NOMO-1 treated with dmso at 0.1 percent for 144 hours (cell line): ENCODE data around the gene PLEKHA7.
"Not testable (repeated sequence)": the region's sequence is repeated elsewhere in the genome, so short reads cannot be mapped to it uniquely, and the experiment has no call there.

Source experiments
- DNase-seq: peaks from one replicate; lab custom pipeline; 2025; ENCODE audit not compliant: unreplicated experiment; lab: John Stamatoyannopoulos, UW

The PLEKHA7 gene

GRCh38 chr11:16911658-16912057 is 102.6 kb downstream of the PLEKHA7 start:
- DNase-seq, result no peak

- DNase-seq, result no peak
Observed at GRCh38 chr11:16911186-16911585, 103.0 kb downstream of the PLEKHA7 start.

- DNase-seq, result no peak
Observed at GRCh38 chr11:16909359-16910035, 104.7 kb downstream of the PLEKHA7 start.

- DNase-seq, result no peak
Observed at GRCh38 chr11:16905375-16905774, 108.8 kb downstream of the PLEKHA7 start.

- not testable (repeated sequence) for DNase-seq
Observed at GRCh38 chr11:16904761-16905160, 109.5 kb downstream of the PLEKHA7 start.

GRCh38 chr11:16902781-16903378 is 111.3 kb downstream of the PLEKHA7 start:
- DNase-seq, result no peak

GRCh38 chr11:16902182-16902581 is 112.0 kb downstream of the PLEKHA7 start:
- no peak for DNase-seq

- DNase-seq, result no peak
Observed at GRCh38 chr11:16900491-16900890, 113.7 kb downstream of the PLEKHA7 start.

GRCh38 chr11:16899708-16900303 is 114.4 kb downstream of the PLEKHA7 start:
- no peak for DNase-seq

- no peak for DNase-seq
Observed at GRCh38 chr11:16898274-16898985, 115.8 kb downstream of the PLEKHA7 start.

- DNase-seq, result no peak
Observed at GRCh38 chr11:16897470-16898061, 116.6 kb downstream of the PLEKHA7 start.

- DNase-seq, result no peak
Observed at GRCh38 chr11:16896729-16897469, 117.3 kb downstream of the PLEKHA7 start.

- DNase-seq, result no peak
Observed at GRCh38 chr11:16895306-16895705, 118.9 kb downstream of the PLEKHA7 start.

GRCh38 chr11:16893456-16894066 is 120.7 kb downstream of the PLEKHA7 start:
- DNase-seq, result no peak

- DNase-seq, result no peak
Observed at GRCh38 chr11:16891964-16892363, 122.2 kb downstream of the PLEKHA7 start.

- no peak for DNase-seq
Observed at GRCh38 chr11:16891165-16891564, 123.0 kb downstream of the PLEKHA7 start.

- DNase-seq, result no peak
Observed at GRCh38 chr11:16890442-16890841, 123.8 kb downstream of the PLEKHA7 start.

- no peak for DNase-seq
Observed at GRCh38 chr11:16889905-16890304, 124.3 kb downstream of the PLEKHA7 start.

GRCh38 chr11:16889010-16889409 is 125.2 kb downstream of the PLEKHA7 start:
- DNase-seq, result not testable (repeated sequence)

- DNase-seq, result not testable (repeated sequence)
Observed at GRCh38 chr11:16887887-16888286, 126.3 kb downstream of the PLEKHA7 start.
